Nephron progenitor cell (in vitro differentiated cells): ENCODE results near the gene COMP.
A peak's percentile ranks its signal among the peaks of the same experiment; 100 is the strongest.

Experiments used
- DNase-seq: peaks from one replicate; pipeline ENCODE4 v3.0.0; 2021
- H3K27ac Mint-ChIP-seq: 2 replicates; pipeline ENCODE4 v1.8.0; 2021; ENCODE audit warnings: mild to moderate bottlenecking, moderate library complexity, mixed read lengths
- H3K27me3 Mint-ChIP-seq: 2 replicates; pipeline ENCODE4 v1.8.0; 2021; ENCODE audit warnings: mild to moderate bottlenecking, low read depth, mixed read lengths; ENCODE audit not compliant: poor library complexity
- H3K36me3 Mint-ChIP-seq: 2 replicates; pipeline ENCODE4 v1.8.0; 2021; ENCODE audit warnings: low read depth, mixed read lengths
- H3K4me1 Mint-ChIP-seq: 2 replicates; pipeline ENCODE4 v1.8.0; 2021; ENCODE audit warnings: mixed read lengths
- H3K4me3 Mint-ChIP-seq: 2 replicates; pipeline ENCODE4 v1.8.0; 2021; ENCODE audit warnings: mild to moderate bottlenecking, moderate library complexity, mixed read lengths
- H3K9me3 Mint-ChIP-seq: 2 replicates; pipeline ENCODE4 v1.8.0; 2021; ENCODE audit warnings: mild to moderate bottlenecking, moderate library complexity, mixed read lengths
- TF ChIP-seq, protein P1 (sequence below): fragments of 200-600 bp; sonication (generic); IDR thresholded peaks from 2 replicates; pipeline ENCODE4 v1.5.0; 2021; ENCODE audit warnings: antibody characterized with exemption

The COMP gene

GRCh38 chr19:18780081-18780480 is 11.0 kb downstream of the COMP start:
- TF ChIP-seq, protein P1, sequence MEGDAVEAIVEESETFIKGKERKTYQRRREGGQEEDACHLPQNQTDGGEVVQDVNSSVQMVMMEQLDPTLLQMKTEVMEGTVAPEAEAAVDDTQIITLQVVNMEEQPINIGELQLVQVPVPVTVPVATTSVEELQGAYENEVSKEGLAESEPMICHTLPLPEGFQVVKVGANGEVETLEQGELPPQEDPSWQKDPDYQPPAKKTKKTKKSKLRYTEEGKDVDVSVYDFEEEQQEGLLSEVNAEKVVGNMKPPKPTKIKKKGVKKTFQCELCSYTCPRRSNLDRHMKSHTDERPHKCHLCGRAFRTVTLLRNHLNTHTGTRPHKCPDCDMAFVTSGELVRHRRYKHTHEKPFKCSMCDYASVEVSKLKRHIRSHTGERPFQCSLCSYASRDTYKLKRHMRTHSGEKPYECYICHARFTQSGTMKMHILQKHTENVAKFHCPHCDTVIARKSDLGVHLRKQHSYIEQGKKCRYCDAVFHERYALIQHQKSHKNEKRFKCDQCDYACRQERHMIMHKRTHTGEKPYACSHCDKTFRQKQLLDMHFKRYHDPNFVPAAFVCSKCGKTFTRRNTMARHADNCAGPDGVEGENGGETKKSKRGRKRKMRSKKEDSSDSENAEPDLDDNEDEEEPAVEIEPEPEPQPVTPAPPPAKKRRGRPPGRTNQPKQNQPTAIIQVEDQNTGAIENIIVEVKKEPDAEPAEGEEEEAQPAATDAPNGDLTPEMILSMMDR = no peak
- no peak for DNase-seq
- peaks cover 15% of the 10 kb centered on the region for H3K4me1 Mint-ChIP-seq

GRCh38 chr19:18778826-18779495 is 12.1 kb downstream of the COMP start:
- peaks cover 9% of the 10 kb centered on the region for H3K4me1 Mint-ChIP-seq
- DNase-seq = no peak
- H3K9me3 Mint-ChIP-seq = no peaks in the 10 kb centered on the region
- TF ChIP-seq, protein P1 = no peak
- H3K27me3 Mint-ChIP-seq = peaks cover 57% of the 10 kb centered on the region
- no peaks in the 10 kb centered on the region for H3K36me3 Mint-ChIP-seq
- no peak overlapping the region for H3K27ac Mint-ChIP-seq
- no peak overlapping the region for H3K4me3 Mint-ChIP-seq

More at GRCh38 chr19:18780081-18780480, 11.0 kb downstream of the COMP start:
- no peaks in the 10 kb centered on the region for H3K9me3 Mint-ChIP-seq
- H3K4me3 Mint-ChIP-seq = no peak overlapping the region
- H3K36me3 Mint-ChIP-seq = no peaks in the 10 kb centered on the region
- no peak overlapping the region for H3K27ac Mint-ChIP-seq
- peaks cover 68% of the 10 kb centered on the region for H3K27me3 Mint-ChIP-seq

- no peak for DNase-seq
- Mint-ChIP-seq H3K27me3 (peaks cover 48% of the 10 kb centered on the region), H3K4me3 (peak overlapping the region; percentile 11), H3K27ac (no peak overlapping the region), H3K36me3 (no peaks in the 10 kb centered on the region), H3K4me1 (peaks cover 9% of the 10 kb centered on the region), H3K9me3 (no peaks in the 10 kb centered on the region)
- TF ChIP-seq, protein P1 = no peak
These were observed 13.1 kb downstream of the COMP start for GRCh38 chr19:18778076-18778389.

GRCh38 chr19:18777301-18778075 is 13.6 kb downstream of the COMP start:
- no peaks in the 10 kb centered on the region for H3K36me3 Mint-ChIP-seq
- TF ChIP-seq, protein P1 = no peak
- peaks cover 9% of the 10 kb centered on the region for H3K4me1 Mint-ChIP-seq
- H3K4me3 Mint-ChIP-seq = peak overlapping the region; percentile 25
- peak; percentile 50 for DNase-seq
- H3K9me3 Mint-ChIP-seq = no peaks in the 10 kb centered on the region
- H3K27ac Mint-ChIP-seq = no peak overlapping the region
- H3K27me3 Mint-ChIP-seq = peaks cover 43% of the 10 kb centered on the region

DNA sequence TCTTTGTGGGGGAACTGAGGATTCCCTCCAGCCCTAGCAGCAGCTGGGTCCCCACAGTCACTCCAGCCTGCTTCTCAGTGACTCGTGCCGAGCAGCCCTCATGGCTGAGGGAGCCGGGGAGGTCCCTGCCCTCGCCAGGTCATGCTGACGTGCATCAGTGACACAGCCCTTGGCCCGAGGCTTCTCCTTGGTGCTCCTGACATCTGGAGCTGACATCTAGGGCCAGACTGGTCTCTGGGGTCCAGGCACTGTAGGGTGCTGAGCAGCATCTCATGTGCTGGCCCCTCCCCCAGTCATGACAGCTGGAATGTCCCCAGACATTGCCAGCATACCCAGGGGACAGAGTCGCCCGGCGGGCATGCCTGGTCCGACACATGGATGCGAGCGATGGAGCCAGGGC is 14.4 kb downstream of the COMP start:
- Mint-ChIP-seq H3K4me1 (peaks cover 9% of the 10 kb centered on the region), H3K9me3 (no peaks in the 10 kb centered on the region), H3K27me3 (peaks cover 41% of the 10 kb centered on the region), H3K27ac (no peak overlapping the region), H3K4me3 (peak overlapping the region; percentile 34), H3K36me3 (no peaks in the 10 kb centered on the region)
- peak; percentile 36 for DNase-seq
- TF ChIP-seq, protein P1 = no peak

DNA sequence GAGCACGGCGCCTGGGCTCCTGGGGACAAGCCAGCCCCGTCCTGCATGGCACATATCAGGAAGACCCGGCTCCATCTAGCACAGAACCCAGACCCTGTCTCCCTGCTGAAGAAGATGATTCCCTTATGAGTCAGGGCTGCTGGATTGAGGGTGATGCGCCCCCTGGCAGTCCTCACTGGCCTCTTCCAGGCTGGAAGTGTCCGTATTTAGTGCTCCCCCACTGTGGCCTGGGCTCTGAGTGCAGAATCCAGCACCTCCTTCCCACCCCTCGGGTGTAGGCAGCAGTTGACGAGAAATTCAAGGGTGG is 14.9 kb downstream of the COMP start:
- no peak overlapping the region for H3K4me3 Mint-ChIP-seq
- H3K27ac Mint-ChIP-seq = no peak overlapping the region
- H3K4me1 Mint-ChIP-seq = peaks cover 14% of the 10 kb centered on the region
- no peaks in the 10 kb centered on the region for H3K36me3 Mint-ChIP-seq
- H3K27me3 Mint-ChIP-seq = peaks cover 41% of the 10 kb centered on the region
- TF ChIP-seq, protein P1 = no peak
- H3K9me3 Mint-ChIP-seq = no peaks in the 10 kb centered on the region
- no peak for DNase-seq
